NCI-H82 (cell line): ENCODE data around the gene KIAA0232.
"Not testable (repeated sequence)": the region's sequence is repeated elsewhere in the genome, so short reads cannot be mapped to it uniquely, and the experiment has no call there.

Source experiments
- DNase-seq: peaks from one replicate; lab custom pipeline; 2025; lab: John Stamatoyannopoulos, UW

Gene KIAA0232

DNA sequence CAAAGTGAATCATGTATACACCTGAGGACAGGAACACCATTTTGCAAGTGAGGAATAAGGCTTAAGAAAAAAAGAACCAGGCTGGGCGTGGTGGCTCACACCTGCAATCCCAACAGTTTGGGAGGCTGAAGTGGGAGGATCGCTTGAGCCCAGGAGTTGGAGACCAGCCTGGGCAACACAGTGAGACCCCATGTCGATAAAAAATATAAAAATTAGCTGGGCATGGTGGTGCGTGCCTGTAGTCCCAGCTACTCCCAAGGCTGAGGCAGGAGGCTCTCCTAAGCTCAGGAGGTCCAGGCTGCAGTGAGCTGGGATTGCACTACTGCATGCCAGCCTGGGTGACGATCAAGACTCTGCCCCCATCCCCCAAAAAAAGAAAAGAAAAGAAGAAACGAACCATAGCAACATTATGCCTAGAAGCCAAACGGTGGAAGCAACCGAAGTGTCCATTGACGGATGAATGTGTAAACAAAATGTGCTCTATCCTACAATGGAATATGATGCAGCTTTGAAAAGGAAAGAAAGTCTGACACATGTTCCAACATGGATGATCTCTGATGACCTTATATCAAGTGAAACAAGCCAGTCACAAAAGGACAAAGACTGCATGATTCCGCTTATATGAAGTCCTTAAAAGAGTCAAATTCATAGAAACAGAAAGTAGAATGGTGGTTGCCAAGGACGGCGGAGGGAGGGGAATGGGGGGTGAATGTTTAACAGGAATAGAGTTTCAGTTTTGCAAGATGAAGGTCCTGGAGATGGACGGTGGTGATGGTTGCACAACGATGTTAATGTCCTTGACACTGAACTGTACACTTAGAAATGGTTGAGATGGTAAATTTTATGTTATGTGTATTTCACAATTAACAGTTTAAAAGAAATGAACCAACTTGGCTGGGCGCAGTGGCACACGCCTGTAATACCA, 8.6 kb upstream of the KIAA0232 start:
- DNase-seq = no peak

DNA sequence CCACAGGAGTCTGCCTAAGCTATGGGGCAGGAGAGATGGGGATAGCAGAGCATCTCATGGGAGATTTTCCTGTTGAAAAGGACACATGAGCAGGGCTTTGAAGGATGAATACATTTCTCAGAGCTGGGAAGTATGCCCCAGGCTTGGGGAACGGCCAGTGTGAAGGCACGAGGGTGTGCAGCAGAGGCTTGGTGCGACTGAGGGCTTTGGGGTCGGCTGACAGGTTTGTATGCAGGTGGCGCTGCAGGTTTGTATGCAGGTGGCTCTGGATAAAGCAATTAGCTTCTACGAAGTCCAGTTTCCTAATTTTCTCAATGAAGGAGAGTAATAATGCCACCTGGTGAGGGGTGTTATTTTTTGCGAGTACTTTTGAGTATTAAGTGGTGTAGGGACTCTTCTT, 6.8 kb upstream of the KIAA0232 start:
- DNase-seq = no peak

DNA sequence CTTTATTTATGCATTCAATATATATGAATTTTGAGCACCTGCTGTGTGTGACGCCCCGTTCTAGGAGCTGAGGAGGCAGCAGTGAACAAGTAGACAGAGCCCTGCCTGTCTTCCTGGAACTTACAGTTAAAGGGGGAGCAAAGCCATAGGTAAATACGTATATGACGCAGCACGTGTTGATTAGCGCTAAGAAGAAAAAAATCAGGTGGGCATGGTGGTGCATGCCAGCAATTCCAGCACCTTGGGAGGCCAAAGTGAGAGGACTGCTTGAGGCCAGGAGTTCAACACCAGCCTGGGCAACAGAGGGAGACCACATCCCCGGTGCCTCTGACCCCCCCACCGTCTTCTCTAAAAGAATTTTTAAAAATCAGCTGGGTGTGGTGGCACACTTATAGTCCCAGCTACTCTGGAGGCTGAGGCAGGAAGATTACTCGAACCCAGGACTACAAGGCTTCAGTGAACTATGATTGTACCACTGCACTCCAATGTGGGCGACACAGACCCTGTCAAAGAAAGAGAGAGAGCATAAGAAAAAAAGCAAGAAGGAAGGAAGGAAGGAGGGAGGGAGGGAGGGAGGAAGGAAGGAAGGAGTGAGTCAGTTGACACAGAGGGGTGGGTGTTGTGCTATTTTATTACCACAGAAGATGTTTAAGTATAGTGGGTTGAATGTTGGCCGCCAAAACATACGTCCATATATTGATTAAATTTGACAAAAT, 5.4 kb upstream of the KIAA0232 start:
- DNase-seq = no peak

DNA sequence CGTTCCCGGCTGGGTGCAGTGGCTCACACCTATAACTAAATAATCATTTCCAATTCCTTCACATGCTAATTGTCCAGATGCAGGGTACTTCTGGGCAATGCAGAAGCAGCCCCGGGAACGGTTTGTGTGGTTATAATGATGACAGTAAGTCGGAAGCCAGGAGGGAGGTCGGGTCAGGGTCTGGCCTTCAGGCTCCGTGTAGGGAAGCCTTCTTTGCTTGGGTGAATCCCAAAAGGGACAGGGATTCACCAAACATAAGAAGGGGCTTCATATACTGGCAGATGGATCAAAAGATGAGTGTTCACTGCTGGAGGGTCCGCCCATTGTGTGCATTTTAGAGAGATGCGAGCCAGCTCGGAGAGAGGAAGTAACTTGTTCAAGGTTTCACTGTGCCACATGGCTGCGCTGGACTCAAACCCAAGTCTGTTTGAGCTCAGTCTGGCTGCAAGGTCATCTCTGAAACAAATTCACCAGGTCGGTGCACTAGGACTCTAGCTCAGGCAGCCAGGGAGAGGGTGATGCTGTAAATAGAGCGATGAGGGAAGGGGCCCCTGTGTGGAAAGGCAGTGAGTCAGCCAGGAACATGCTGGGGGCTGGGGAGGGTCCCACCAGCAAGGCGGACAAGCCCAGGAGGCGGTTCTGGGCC, 4.8 kb upstream of the KIAA0232 start:
- DNase-seq = no peak

DNA sequence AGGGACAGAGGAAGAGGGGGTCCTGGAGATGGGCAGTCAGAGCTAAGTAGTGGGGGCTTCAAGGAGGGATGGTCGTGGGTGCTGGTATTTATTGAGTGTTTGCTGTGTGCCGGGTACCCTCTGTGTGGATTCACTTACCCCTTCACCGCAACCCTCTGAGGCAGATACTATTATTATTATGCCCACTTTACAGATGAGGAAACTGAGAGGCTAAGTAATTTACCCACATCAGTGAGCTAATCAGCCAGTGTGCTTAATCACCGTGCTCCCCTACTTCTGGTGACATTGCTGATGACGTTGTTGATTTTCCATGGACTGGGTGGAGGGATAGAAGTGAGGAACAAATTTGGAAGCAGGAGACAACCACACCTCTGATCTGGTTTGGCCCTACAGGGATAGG, 4.1 kb upstream of the KIAA0232 start:
- DNase-seq = no peak

DNA sequence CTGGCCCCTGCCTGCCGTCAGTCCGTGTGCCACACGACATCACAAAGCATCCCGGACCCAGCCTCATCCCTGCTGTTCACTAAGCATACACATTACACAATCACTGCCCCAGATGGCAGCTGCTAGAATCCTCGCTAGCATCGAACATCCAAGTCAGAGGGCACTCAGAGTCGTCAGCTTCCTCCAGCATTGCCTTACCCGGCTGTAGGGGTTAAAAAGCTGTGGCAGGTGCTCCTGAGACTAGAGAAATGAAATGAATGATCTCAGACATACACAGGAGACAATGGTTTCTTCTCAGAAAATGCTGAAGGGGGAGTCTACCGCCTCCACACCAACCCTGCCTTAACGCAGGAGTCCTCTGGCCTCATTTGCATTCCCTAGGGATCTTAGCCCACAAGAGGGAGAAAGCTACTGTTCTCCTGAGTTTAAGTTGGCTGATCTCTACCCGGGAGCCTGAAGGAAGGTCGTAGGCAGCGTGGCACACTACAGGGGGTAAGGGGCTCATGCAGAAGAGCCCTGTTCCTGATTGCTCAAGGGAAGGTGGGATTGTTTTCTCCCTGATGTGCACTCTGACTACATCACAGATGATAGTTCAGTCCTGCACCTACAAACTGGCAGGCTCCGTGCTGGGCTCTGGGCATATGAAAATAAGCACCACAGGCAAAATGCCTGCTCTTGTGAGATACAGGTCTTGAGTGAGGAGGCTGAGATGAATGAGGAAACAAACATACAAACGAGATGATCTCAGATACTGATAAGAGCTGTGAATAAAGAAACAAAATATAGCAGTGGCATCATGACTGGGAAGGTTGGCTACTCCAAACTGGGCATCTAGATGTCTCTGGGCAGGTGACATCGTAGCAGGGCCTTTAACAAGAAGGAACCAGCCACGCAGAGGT, 2.6 kb upstream of the KIAA0232 start:
- peak; percentile 85 for DNase-seq

DNA sequence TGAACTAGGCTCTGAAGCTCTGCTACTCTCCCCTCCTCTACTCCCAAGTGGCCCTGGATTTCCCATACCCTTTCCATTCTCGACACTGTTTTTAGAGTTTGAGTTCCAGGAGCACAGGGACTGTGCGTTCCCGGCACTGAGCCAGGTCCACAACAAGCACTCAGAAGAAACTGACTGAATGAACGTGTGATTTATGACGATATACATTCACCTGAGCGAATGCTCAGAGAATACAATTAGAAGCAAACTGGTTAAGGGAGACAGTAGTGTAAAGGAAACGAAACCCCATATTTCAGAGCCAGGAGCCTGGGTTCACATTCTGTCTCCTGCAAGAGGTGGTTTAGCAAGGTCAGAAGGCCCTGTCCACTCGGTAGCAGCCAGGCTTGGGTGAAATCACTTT, 1.4 kb upstream of the KIAA0232 start:
- DNase-seq = no peak

DNA sequence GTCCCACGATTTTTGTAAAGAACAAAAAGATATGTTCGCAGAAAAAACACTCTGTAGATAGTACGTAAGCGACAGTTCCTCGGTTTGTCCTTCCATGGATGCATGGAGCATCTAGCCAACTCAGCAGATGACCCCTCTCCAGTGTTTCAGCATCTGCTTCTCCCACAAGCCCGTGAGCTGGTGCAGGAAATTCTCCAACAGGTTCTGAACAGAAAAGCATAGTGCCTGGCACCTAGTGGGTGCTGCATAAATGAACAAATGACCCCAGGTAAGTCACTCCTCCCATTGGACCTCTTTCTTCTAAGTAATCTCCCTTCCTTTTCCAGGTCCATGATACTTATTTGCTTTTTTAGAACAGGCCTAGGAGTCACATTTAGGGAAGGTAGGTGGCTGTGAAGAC, 966 bp upstream of the KIAA0232 start:
- no peak for DNase-seq

DNA sequence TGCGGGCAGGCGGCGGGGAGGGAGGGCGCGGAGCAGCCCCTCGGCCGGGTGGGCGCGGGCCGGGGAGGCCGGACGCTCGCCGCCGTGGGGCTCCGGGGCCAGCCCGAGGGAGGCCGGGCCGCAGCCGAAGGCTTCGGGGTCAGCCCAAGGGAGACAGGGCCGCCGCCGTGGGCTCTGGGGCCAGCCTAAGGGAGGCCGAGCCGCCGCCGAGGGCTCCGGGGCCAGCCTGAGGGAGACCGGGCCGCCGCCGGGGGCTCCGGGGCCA, 251 bp downstream of the KIAA0232 start:
- DNase-seq = no peak

DNA sequence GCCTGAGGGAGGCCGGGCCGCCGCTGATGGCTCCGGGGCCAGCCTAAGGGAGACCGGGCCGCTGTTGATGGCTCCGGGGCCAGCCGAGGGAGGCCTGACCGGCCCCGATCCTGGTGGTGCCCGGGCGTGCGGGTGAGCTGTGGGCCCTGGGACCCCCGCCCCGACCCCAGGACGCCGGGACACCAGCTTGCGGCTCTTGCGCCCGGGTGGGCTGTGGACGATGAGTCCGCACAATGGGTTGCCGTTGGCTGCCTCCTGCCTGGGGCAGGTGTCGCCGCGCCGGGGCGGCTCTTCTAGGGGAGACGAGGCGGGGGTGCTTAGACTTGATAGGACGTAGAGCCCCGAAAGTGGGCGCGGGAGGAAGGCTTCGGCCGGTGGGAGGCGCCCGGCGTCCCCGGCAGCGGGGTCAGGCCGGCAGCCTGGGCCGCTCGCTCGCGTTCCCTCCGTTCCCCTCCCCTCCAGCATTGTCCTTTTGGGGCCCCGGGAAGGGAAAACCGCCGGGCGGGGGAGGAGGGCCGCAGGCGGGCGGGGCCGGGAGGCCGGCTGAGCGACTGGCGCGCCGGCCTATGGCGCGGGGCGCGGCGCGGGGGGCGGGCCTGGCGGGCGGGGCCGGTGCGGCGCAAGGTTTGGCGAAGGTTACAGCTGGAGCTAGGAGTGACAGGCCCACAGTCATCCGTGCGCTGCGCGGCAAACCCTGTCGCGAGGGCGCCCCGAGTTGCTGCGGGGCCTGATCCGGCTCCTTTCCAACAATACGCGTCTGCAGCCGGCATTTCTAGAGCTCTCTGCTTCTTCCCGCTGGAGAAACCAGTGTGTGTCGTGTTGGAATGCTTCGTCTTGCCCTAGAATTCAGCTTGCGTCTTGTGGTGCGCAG, 819 bp downstream of the KIAA0232 start:
- DNase-seq = peak; percentile 85

DNA sequence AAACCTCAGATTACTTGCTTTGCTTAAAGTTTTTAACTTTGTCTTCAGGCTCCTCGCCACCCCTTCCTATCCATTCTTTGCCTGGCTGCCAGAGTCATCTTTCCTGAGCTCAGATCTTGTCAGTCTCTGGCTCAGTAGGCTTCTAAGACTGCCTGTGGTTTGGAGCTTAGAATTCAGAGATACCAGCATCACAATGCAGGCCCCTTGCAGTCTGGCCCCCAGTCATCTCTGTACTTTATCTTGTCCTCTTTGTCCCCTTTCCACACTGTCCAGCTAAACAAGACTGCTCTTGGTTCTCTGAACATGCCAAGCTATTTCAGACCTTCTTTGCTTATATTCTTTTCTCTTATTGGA, 3.0 kb downstream of the KIAA0232 start:
- DNase-seq = no peak

DNA sequence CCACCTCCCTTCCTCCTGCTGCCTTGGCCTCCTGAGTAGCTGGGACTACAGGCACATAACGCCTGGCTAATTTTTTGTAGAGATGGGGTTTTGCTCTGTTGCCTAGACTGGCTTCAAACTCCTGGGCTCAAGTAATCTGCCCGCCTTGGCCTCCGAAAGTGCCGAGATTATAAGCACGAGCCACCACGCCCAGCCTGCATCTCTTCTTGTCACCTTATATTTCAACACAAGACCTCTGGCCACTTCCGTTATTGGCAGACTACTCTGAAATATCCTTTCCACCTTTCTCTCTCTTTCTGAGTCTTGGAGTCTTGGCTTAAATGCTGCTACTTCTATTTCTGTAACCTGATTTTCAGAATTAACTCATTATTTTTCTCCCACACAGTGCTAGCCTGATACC, 5.6 kb downstream of the KIAA0232 start:
- DNase-seq = no peak

DNA sequence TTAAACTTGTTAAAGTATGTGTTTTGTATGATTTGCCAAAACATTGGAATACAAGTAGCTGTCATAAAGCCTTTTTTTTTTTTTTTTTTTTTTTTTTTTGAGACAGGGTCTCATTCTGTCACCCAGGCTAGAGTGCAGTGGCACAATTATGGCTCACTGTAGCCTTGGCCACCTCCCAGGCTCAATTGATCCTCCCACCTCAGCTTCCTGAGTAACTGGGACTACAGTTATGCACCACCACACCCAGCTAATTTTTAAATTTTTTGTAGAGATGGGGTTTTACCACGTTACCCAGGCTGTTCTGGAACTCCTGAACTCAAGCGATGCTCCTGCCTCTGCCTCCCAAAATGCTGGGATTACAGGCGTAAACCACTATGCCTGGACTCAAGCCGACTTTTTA, 8.7 kb downstream of the KIAA0232 start:
- not testable (repeated sequence) for DNase-seq

DNA sequence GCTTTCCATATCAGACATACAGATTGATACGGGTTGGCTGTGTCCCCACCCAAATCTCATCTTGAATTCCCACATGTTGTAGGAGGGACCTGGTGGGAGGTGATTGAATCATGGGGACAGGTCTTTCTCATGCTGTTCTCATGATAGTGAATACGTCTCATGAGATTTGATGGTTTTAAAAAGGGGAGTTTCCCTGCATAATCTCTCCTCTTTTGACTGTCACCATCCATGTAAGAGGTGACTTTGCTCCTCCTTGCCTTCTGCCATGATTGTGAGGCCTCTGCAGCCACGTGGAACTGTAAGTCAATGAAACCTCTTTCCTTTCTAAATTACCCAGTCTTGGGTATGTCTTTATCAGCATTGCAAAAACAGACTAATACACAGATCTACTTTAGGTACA, 9.3 kb downstream of the KIAA0232 start:
- DNase-seq = not testable (repeated sequence)

DNA sequence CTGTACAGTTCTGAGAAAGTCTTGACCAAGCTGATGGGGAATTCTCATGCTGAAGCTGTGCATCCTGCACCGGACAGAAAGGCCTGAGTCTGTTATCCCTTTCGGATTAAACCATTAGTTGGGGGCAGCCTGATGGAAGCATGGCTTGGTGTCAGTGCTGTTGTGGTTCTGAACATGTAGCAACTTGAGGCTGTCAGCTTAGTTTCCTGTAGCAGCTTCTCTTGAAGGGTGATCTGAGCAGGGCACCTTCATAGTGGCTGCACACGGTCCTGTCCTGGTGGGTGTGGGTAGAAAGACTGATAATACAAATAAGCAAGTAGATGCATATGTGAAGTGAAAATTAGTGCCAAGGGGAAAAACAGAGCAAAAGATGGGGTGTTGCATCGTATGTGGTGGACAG, 11.7 kb downstream of the KIAA0232 start:
- peak; percentile 54 for DNase-seq

DNA sequence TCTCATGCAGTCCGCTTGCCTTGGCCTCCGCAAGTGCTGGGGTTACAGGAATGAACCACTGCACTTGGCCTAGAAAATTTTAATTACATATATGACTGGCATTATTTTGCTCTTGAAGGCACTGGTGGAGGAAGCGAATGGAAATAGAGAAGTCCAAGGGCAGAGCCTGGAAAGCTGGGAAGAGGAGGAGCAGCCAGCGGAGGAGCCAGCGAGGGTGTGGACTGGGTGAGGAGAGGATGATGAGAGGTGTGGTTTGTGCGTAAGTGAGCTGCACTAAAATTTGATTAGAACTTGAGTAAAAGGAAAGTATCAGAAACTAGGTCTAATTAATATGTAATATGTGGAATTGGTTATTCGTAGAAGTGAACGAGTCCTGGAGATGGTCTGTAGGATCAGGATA, 13.3 kb downstream of the KIAA0232 start:
- no peak for DNase-seq

DNA sequence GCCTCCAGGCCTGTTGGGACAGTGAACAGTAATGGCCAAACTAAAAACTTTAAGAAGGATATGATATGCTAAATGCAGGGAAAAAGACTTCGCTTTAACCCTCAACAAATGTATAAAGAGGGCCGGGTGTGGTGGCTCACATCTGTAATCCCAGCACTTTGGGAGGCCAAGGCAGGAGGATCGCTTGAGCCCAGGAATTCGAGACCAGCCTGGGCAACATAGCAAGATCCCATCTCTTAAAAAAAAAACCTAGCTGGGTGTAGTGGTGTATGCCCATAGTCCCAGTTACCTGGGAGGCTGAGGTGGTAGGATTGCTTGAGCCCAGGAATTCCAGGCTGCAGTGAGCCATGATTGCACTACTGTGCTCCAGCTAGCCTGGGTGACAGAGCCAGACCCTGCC, 14.8 kb downstream of the KIAA0232 start:
- DNase-seq = not testable (repeated sequence)

DNA sequence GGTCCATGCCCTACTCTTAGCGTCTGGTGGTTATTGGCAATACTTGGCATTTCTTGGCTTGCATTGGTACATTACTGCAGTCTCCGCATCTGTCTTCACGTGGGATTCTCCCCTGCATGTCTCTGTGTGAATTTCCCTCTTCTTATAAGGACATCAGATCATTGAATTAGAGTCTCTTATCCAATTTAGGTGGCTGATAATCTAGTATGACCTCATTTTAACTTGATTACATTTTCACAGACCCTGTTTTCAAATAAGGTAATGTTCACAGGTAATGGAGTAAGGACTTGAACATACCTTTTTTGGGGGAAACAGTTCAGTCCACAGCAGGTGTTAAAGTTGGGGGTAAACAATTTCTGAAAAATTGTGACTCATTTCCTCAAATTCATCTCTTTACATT, 16.6 kb downstream of the KIAA0232 start:
- peak; percentile 66 for DNase-seq

DNA sequence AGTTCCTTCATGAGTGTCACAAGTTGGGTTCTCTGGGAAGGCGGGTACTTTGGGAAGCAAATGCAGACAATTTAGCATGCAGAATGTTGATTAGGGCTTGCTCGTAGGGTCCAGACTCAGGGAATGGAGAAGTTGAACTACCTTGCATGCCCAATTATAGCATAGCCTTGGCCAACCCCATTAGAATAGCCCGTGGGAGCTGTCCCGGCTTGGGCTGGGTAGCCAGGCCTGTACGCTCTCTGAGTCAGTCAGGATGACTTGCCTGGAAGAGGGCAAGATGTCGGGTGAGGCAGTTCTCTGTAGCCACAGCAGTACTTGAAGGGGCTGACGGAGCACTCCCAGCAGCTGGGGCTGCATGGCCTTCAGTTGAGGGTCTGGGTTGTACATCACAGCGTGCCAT, 19.5 kb downstream of the KIAA0232 start:
- no peak for DNase-seq

DNA sequence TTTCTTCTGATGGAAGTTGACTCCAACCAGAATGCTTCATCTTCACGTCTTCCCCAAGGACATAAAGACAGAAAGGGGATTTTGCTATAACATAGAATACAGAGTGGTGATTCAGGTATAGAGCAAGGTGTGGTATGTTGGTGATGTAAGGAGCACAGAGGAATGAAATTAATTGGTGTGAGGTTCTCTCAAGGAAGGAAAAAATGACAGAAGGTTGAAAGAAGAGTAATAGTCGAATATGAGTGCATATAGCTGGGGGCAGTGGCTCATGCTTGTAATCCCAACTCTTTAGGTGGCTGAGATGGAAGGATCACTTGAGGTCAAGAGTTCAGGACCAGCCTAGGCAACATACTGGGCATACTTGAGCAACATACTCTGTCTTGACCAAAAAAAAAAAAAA, 20.1 kb downstream of the KIAA0232 start:
- no peak for DNase-seq

DNA sequence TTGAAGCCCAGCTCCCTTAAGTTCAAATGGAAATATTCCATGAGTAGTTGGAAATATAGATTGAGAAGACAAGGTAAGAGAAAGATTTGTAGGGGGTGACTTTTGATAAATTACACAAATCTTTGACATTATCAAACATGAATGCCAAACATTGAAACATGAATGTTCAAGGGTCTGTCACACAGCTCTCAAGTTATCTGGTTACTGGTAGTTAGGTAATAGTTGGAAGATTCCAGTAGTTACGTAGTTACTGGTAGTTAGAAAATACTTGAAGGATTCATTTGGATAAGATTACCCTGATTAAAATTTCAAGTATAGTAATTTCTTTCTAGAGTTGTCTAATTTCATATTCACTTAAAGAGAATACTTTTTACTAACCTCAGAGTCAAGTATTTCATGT, 20.7 kb downstream of the KIAA0232 start:
- DNase-seq = no peak
